Measurements from ENCODE around the gene PLPP7.
"Not testable (repeated sequence)": the region's sequence is repeated elsewhere in the genome, so short reads cannot be mapped to it uniquely, and the experiment has no call there.

The PLPP7 gene

GRCh38 chr9:131259916-131260597, 29.5 kb upstream of the PLPP7 start:
- H3K14ac ChIP-seq (ENCODE audit: low read length in 2 of 2) = no peak overlapping the region
- no peaks in the 10 kb centered on the region for H3K36me3 ChIP-seq (ENCODE audit: control insufficient read depth in 1 of 2, insufficient read depth in 2 of 2, low read depth in 1 of 2, low read length in 2 of 2)
- no peaks in the 10 kb centered on the region for H3K9me3 ChIP-seq (ENCODE audit: control insufficient read depth, low read length)
- no peak for DNase-seq
- 85% methylated on average over 20 of the region's 20 CpGs for WGBS
- no peaks in the 10 kb centered on the region for H3K79me1 ChIP-seq (replicated peaks; ENCODE audit: low read length, poor library complexity, severe bottlenecking)
- no peak overlapping the region for H2BK12ac ChIP-seq (ENCODE audit: low read length in 2 of 2)
- H3K4me1 ChIP-seq (ENCODE audit: control insufficient read depth, insufficient read depth, low read depth, low read length) = peaks cover 9% of the 10 kb centered on the region
- H3K23ac ChIP-seq (ENCODE audit: low read length in 2 of 2) = no peak overlapping the region
- H3K4me2 ChIP-seq (ENCODE audit: low read length, poor library complexity, severe bottlenecking) = no peak overlapping the region
- H2BK5ac ChIP-seq (ENCODE audit: low read depth, low read length, poor library complexity, severe bottlenecking) = no peak overlapping the region
- H2AK5ac ChIP-seq (ENCODE audit: low read length, severe bottlenecking) = no peak overlapping the region
- no peak overlapping the region for H2BK15ac ChIP-seq (ENCODE audit: low read depth, poor library complexity, severe bottlenecking)
- H4K91ac ChIP-seq (ENCODE audit: low read length) = no peak overlapping the region
- no peaks in the 10 kb centered on the region for H3K27me3 ChIP-seq (ENCODE audit: control insufficient read depth in 1 of 2, insufficient read depth in 1 of 2, low read length in 2 of 2)
- H4K8ac ChIP-seq (ENCODE audit: low read length) = no peak overlapping the region
- H2AFZ ChIP-seq (ENCODE audit: low read depth, low read length) = no peak overlapping the region
- H3K4ac ChIP-seq (ENCODE audit: low read depth in 1 of 2, low read length in 2 of 2) = no peak overlapping the region
- H3K9ac ChIP-seq (ENCODE audit: low read length) = no peak overlapping the region
- H2BK120ac ChIP-seq (ENCODE audit: low read depth, low read length) = no peak overlapping the region
- no peak overlapping the region for H3K18ac ChIP-seq (ENCODE audit: low read depth in 1 of 2, low read length in 2 of 2)
- H3K4me3 ChIP-seq (ENCODE audit: insufficient read depth in 1 of 2, low read depth in 1 of 2, low read length in 2 of 2) = no peak overlapping the region
- no peak overlapping the region for H3K27ac ChIP-seq (ENCODE audit: low read length, poor library complexity, severe bottlenecking)

DNA sequence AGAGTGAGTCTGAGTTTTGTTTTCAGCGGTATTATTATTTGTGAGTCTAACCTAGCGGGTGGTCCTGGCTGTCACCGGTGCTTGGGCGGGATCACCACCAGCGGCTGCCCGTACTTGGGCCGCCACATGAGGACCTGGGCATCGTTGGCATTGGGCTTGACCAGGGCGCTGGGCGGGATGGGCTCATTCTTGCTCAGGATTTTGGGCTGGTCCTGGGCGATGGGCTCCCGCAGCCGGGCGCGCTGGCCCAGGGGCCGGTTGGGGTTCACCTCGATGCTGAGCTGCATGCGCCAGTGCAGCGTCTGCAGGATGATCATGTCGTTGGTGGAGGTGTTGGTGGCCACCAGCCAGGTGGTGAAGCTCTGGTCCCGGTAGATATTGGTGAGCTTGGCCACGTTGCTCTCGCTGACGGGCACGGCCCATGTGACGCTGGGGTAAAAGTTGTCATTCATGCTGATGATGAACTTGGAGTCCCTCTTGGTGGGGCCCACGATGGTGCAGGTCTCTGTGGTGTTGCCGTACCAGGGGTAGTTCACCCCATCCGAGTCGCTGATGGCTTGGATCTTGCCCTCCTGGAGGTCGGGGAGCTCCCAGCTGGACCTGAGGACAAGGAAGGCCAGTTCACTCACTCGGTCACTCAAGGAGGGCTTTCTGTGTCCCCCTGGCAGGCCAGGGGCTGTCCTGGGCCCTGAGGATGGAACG, 28.6 kb upstream of the PLPP7 start:
- no peak overlapping the region for H3K14ac ChIP-seq (ENCODE audit: low read length in 2 of 2)
- no peak overlapping the region for H3K4ac ChIP-seq (ENCODE audit: low read depth in 1 of 2, low read length in 2 of 2)
- peak overlapping the region in 1 of 2 experiments; percentile 2 for H3K18ac ChIP-seq (ENCODE audit: low read depth in 1 of 2, low read length in 2 of 2)
- 96% methylated on average over 33 of the region's 33 CpGs for WGBS
- no peak overlapping the region for H2BK120ac ChIP-seq (ENCODE audit: low read depth, low read length)
- no peaks in the 10 kb centered on the region for H3K36me3 ChIP-seq (ENCODE audit: control insufficient read depth in 1 of 2, insufficient read depth in 2 of 2, low read depth in 1 of 2, low read length in 2 of 2)
- no peak overlapping the region for H3K4me2 ChIP-seq (ENCODE audit: low read length, poor library complexity, severe bottlenecking)
- H2BK15ac ChIP-seq (ENCODE audit: low read depth, poor library complexity, severe bottlenecking) = no peak overlapping the region
- no peaks in the 10 kb centered on the region for H3K79me1 ChIP-seq (replicated peaks; ENCODE audit: low read length, poor library complexity, severe bottlenecking)
- H3K4me1 ChIP-seq (ENCODE audit: control insufficient read depth, insufficient read depth, low read depth, low read length) = peaks cover 9% of the 10 kb centered on the region
- H3K9ac ChIP-seq (ENCODE audit: low read length) = no peak overlapping the region
- H4K91ac ChIP-seq (ENCODE audit: low read length) = no peak overlapping the region
- no peak overlapping the region for H2AK5ac ChIP-seq (ENCODE audit: low read length, severe bottlenecking)
- H3K4me3 ChIP-seq (ENCODE audit: insufficient read depth in 1 of 2, low read depth in 1 of 2, low read length in 2 of 2) = no peak overlapping the region
- no peak overlapping the region for H2BK5ac ChIP-seq (ENCODE audit: low read depth, low read length, poor library complexity, severe bottlenecking)
- no peak overlapping the region for H3K27ac ChIP-seq (ENCODE audit: low read length, poor library complexity, severe bottlenecking)
- peak overlapping the region in 1 of 2 experiments; percentile 18 for H2BK12ac ChIP-seq (ENCODE audit: low read length in 2 of 2)
- no peak overlapping the region for H4K8ac ChIP-seq (ENCODE audit: low read length)
- no peaks in the 10 kb centered on the region for H3K9me3 ChIP-seq (ENCODE audit: control insufficient read depth, low read length)
- H2AFZ ChIP-seq (ENCODE audit: low read depth, low read length) = no peak overlapping the region
- no peak overlapping the region for H3K23ac ChIP-seq (ENCODE audit: low read length in 2 of 2)
- H3K27me3 ChIP-seq (ENCODE audit: control insufficient read depth in 1 of 2, insufficient read depth in 1 of 2, low read length in 2 of 2) = no peaks in the 10 kb centered on the region
- no peak for DNase-seq

- no peaks in the 10 kb centered on the region for H3K9me3 ChIP-seq (ENCODE audit: control insufficient read depth, low read length)
- H2BK15ac ChIP-seq (ENCODE audit: low read depth, poor library complexity, severe bottlenecking) = no peak overlapping the region
- H3K27ac ChIP-seq (ENCODE audit: low read length, poor library complexity, severe bottlenecking) = no peak overlapping the region
- no peak overlapping the region for H3K9ac ChIP-seq (ENCODE audit: low read length)
- no peak overlapping the region for H2AFZ ChIP-seq (ENCODE audit: low read depth, low read length)
- no peaks in the 10 kb centered on the region for H3K36me3 ChIP-seq (ENCODE audit: control insufficient read depth in 1 of 2, insufficient read depth in 2 of 2, low read depth in 1 of 2, low read length in 2 of 2)
- H2BK120ac ChIP-seq (ENCODE audit: low read depth, low read length) = no peak overlapping the region
- H3K4me2 ChIP-seq (ENCODE audit: low read length, poor library complexity, severe bottlenecking) = no peak overlapping the region
- H4K8ac ChIP-seq (ENCODE audit: low read length) = peak overlapping the region; percentile 32
- H3K4me1 ChIP-seq (ENCODE audit: control insufficient read depth, insufficient read depth, low read depth, low read length) = no peaks in the 10 kb centered on the region
- no peak overlapping the region for H3K23ac ChIP-seq (ENCODE audit: low read length in 2 of 2)
- H2BK12ac ChIP-seq (ENCODE audit: low read length in 2 of 2) = no peak overlapping the region
- no peak overlapping the region for H3K4ac ChIP-seq (ENCODE audit: low read depth in 1 of 2, low read length in 2 of 2)
- H2AK5ac ChIP-seq (ENCODE audit: low read length, severe bottlenecking) = no peak overlapping the region
- no peak overlapping the region for H4K91ac ChIP-seq (ENCODE audit: low read length)
- no peaks in the 10 kb centered on the region for H3K79me1 ChIP-seq (replicated peaks; ENCODE audit: low read length, poor library complexity, severe bottlenecking)
- no peak overlapping the region for H3K18ac ChIP-seq (ENCODE audit: low read depth in 1 of 2, low read length in 2 of 2)
- peak; percentile 70 for DNase-seq
- no peaks in the 10 kb centered on the region for H3K27me3 ChIP-seq (ENCODE audit: control insufficient read depth in 1 of 2, insufficient read depth in 1 of 2, low read length in 2 of 2)
- H3K14ac ChIP-seq (ENCODE audit: low read length in 2 of 2) = no peak overlapping the region
- H3K4me3 ChIP-seq (ENCODE audit: insufficient read depth in 1 of 2, low read depth in 1 of 2, low read length in 2 of 2) = no peak overlapping the region
- no peak overlapping the region for H2BK5ac ChIP-seq (ENCODE audit: low read depth, low read length, poor library complexity, severe bottlenecking)
- 64% methylated on average over 9 of the region's 13 CpGs for WGBS
These were observed 27.0 kb upstream of the PLPP7 start for GRCh38 chr9:131262327-131263032.

DNA sequence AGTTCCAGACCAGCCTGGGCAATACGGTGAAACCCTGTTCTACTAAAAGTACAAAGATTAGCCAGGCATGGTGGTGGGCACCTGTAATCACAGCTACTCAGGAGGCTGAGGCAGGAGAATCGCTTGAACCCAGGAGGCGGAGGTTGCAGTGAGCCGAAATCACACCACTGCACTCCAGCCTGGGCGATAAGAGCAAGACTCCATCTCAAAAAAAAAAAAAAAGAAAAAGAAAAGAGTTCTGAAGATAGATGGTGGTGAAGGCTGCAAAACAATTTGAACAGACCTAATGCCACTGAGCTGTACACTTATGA, 26.5 kb upstream of the PLPP7 start:
- not testable (repeated sequence) for H3K36me3 ChIP-seq (ENCODE audit: control insufficient read depth in 1 of 2, insufficient read depth in 2 of 2, low read depth in 1 of 2, low read length in 2 of 2); H2BK120ac ChIP-seq (ENCODE audit: low read depth, low read length); DNase-seq; H3K4me3 ChIP-seq (ENCODE audit: insufficient read depth in 1 of 2, low read depth in 1 of 2, low read length in 2 of 2); H3K14ac ChIP-seq (ENCODE audit: low read length in 2 of 2); H3K23ac ChIP-seq (ENCODE audit: low read length in 2 of 2); H3K27ac ChIP-seq (ENCODE audit: low read length, poor library complexity, severe bottlenecking); H2AFZ ChIP-seq (ENCODE audit: low read depth, low read length); H3K18ac ChIP-seq (ENCODE audit: low read depth in 1 of 2, low read length in 2 of 2); H3K79me1 ChIP-seq (replicated peaks; ENCODE audit: low read length, poor library complexity, severe bottlenecking); H2BK15ac ChIP-seq (ENCODE audit: low read depth, poor library complexity, severe bottlenecking); H2BK5ac ChIP-seq (ENCODE audit: low read depth, low read length, poor library complexity, severe bottlenecking); H2AK5ac ChIP-seq (ENCODE audit: low read length, severe bottlenecking); H4K91ac ChIP-seq (ENCODE audit: low read length); H3K4me2 ChIP-seq (ENCODE audit: low read length, poor library complexity, severe bottlenecking); H3K27me3 ChIP-seq (ENCODE audit: control insufficient read depth in 1 of 2, insufficient read depth in 1 of 2, low read length in 2 of 2); H3K4me1 ChIP-seq (ENCODE audit: control insufficient read depth, insufficient read depth, low read depth, low read length); H3K4ac ChIP-seq (ENCODE audit: low read depth in 1 of 2, low read length in 2 of 2); H3K9me3 ChIP-seq (ENCODE audit: control insufficient read depth, low read length); H2BK12ac ChIP-seq (ENCODE audit: low read length in 2 of 2); H3K9ac ChIP-seq (ENCODE audit: low read length)
- 92% methylated on average over 4 of the region's 5 CpGs for WGBS
- peak overlapping the region; percentile 32 for H4K8ac ChIP-seq (ENCODE audit: low read length)

Measured in mesenchymal stem cell (in vitro differentiated cells and primary cell).